A549 treated with Mapracorat at 1 μM for 4 hours (cell line): ENCODE measurements around the gene KRTAP6-2. TPM values are rescaled to one million over a fixed set of nuclear protein-coding genes. Genes with fewer than 3 reads are reported as not detected.

Source experiments
- total RNA-seq: library from RNA; stranded (reverse); fragments of 200-300 nt; extraction: Qiagen RNA extraction; gene quantifications from 5 replicates; pipeline ENCODE4 v1.2.3, GENCODE V29; 2022

KRTAP6-2 gene
- total RNA-seq: not detected in 5 replicates

DNA sequence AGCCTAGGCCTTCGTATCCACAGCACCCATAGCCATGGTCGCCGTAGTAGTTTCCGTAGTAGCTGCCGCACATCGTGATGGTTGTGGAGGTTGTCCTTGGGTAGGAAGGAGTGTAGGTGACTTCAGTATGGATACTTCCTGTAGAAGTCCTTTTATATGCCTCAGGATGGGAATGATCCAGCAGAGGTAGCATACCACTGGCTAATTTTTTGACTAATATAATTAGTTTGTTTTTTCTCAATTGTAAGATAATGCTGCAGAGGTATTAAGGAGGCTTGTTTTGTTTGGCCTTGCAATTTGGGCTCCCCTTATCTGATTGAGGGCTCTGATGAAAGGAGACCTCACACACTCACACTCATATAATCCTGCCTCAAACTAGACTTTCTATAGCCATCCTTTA is at the start of gene KRTAP6-2:
Gene KRTAP6-2 (minus strand): TSS at position 101 of the 400 bp plus-strand sequence. CDS start 28 bp downstream, at position 73.

DNA sequence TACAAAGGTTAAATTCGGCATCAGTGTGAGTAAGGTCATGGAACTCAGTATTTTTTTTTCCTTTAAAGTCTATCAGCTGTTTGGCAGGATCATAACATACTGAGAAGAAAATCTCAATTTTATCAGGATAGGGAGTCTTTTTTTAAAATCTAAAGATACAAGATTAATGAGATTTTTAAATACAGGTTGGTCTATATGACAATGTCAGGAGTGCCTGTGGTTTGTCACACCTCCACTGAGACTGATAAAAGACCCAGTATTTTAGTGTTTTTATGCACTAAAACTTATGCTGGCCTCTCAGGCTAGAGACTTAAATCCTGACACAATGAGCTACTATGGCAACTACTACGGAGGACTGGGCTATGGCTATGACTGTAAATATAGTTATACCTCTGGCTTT is 43.9 kb upstream of the KRTAP6-2 start, which contains the start of gene KRTAP20-3:
Gene KRTAP20-3 (plus strand): TSS at position 301 of the 400 bp plus-strand sequence.

DNA sequence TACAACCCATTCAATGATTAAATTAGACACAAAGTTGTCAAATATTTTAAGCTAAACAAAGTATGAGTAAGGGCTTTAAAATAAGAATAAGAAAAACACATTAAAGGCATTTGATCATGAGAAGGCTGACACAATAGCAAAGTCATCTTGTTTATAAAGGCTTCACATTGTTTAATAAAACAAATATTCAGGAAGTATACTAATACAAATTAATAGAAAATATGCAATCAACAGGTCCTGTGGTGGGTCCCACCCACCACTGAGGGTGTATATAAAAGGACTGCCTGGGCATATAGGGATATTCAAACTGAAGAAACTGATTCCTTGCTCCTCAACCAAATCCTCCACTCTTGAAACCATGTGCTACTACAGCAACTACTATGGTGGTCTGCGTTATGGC is 36.2 kb upstream of the KRTAP6-2 start, which contains the start of gene KRTAP20-2:
Gene KRTAP20-2 (plus strand): TSS at position 301 of the 400 bp plus-strand sequence. CDS start 58 bp downstream, at position 359.

DNA sequence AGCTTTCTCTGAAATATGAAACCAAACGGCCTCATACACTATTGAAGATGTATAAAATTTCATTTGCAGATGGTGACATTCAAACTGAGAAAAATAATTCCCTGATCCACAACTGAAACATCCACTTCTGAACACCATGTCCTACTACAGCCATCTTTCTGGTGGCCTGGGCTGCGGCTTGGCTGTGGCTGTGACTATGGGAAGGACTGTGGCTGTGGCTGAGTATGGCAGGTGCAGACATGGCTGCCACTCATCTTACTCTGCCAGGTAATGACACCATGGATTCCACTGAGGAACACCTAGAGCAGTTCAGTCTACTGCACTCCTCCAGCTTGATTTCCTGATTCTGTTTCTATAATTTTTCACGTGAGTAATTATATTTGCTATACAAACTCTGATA is 21.8 kb upstream of the KRTAP6-2 start, which contains the start of gene KRTAP20-4:
Gene KRTAP20-4 (plus strand): TSS at position 106 of the 400 bp plus-strand sequence.

GRCh38 chr21:30616125-30616524 is 17.4 kb upstream of the KRTAP6-2 start, which contains the start of gene KRTAP20-1:
Gene KRTAP20-1 (plus strand): TSS chr21:30616425. CDS start chr21:30616455, 30 bp downstream.

DNA sequence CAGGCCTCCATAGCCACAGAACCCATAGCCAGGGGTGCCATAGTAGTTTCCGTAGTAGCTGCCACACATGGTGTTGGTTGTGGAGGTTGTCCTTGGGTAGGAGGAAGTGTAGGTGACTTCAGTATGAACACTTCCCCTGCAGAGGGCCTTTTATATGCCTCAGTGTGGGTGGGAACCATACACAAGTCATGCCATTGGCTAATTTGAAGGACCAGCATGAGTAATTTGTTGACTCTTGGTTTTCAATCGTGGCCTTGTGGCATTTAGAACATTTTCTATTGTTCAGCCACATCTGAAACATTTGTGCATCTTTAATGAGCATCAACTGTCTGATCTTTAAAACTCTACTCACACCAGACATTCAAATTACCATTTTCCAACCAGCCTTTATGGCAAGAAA is 15.1 kb upstream of the KRTAP6-2 start, which contains the start of gene KRTAP6-1:
Gene KRTAP6-1 (minus strand): TSS at position 95 of the 400 bp plus-strand sequence. CDS start 26 bp downstream, at position 69.

DNA sequence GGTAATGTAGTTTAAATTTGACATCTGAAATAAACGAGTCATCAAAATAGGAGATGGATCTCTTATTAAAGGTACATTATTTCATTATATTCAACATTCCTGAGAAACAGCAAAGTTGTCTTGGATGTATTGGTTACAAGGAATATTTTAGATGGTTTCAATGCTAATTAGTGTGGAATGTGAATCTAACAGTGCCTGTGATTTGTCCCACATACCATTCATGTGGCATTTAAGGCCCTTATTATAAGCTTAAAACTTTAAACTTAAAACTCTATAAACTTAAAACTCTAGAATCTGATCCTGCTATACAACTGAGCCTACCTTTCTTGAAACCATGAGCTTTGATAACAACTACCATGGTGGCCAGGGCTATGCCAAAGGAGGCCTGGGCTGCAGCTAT is 2.1 kb upstream of the KRTAP6-2 start, which contains the start of gene KRTAP22-1:
Gene KRTAP22-1 (plus strand): TSS at position 301 of the 400 bp plus-strand sequence.

DNA sequence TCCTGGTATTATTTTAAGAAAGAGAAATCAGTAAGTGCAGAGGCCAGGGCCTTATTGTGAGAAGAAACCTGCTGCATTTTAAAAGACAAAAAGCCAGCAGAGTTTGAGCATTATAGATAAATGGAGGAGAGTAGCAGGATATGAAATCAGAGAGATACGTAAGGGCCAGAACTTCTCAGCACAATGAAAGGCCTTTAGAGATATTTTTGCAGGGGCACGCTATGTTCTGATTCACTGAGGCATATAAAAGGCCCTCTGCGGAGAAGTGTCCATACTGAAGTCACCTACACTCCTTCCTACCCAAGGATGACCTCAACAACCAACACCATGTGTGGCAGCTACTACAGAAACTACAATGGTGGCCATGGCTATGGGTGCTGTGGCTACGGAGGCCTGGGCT is 6.6 kb downstream of the KRTAP6-2 start, which contains the start of gene KRTAP6-3:
Gene KRTAP6-3 (plus strand): TSS at position 301 of the 400 bp plus-strand sequence. CDS start 6 bp downstream, at position 307.

GRCh38 chr21:30590297-30590696 is 8.4 kb downstream of the KRTAP6-2 start, which contains the start of gene KRTAP22-2:
Gene KRTAP22-2 (minus strand): TSS chr21:30590397.

GRCh38 chr21:30561264-30561895 is 37.3 kb downstream of the KRTAP6-2 start, which contains the start of gene KRTAP19-7:
Gene KRTAP19-7 (minus strand): TSS chr21:30561314. CDS start chr21:30561289, 25 bp downstream.

Other genes with a start within 250 kb of the KRTAP6-2 start
- gene KRTAP13-2, start 226.6 kb downstream of the KRTAP6-2 start, total RNA-seq: not detected in 5 replicates
- not detected in 5 replicates for gene KRTAP13-1, start 202.9 kb downstream of the KRTAP6-2 start, total RNA-seq
- not detected in 5 replicates for gene KRTAP13-3, start 173.0 kb downstream of the KRTAP6-2 start, total RNA-seq
- gene KRTAP13-4, start 168.7 kb downstream of the KRTAP6-2 start, total RNA-seq: not detected in 5 replicates
- not detected in 5 replicates for gene KRTAP15-1, start 158.6 kb downstream of the KRTAP6-2 start, total RNA-seq
- gene KRTAP19-1, start 118.5 kb downstream of the KRTAP6-2 start, total RNA-seq: not detected in 5 replicates
- gene KRTAP19-2, start 111.5 kb downstream of the KRTAP6-2 start, total RNA-seq: not detected in 5 replicates
- not detected in 5 replicates for gene KRTAP19-3, start 106.9 kb downstream of the KRTAP6-2 start, total RNA-seq
- gene KRTAP19-4, start 101.7 kb downstream of the KRTAP6-2 start, total RNA-seq: not detected in 5 replicates
- not detected in 5 replicates for gene KRTAP19-5, start 96.8 kb downstream of the KRTAP6-2 start, total RNA-seq
- gene KRTAP19-6, start 57.0 kb downstream of the KRTAP6-2 start, total RNA-seq: not detected in 5 replicates
- gene KRTAP19-7, start 37.6 kb downstream of the KRTAP6-2 start, total RNA-seq: not detected in 5 replicates
- not detected in 5 replicates for gene KRTAP22-2, start 8.5 kb downstream of the KRTAP6-2 start, total RNA-seq
- not detected in 5 replicates for gene KRTAP6-3, start 6.5 kb downstream of the KRTAP6-2 start, total RNA-seq
- not detected in 5 replicates for gene KRTAP22-1, start 2.2 kb upstream of the KRTAP6-2 start, total RNA-seq
- not detected in 5 replicates for gene KRTAP6-1, start 15.0 kb upstream of the KRTAP6-2 start, total RNA-seq
- gene KRTAP20-1, start 17.5 kb upstream of the KRTAP6-2 start, total RNA-seq: not detected in 5 replicates
- gene KRTAP20-4, start 21.7 kb upstream of the KRTAP6-2 start, total RNA-seq: not detected in 5 replicates
- gene KRTAP20-2, start 36.3 kb upstream of the KRTAP6-2 start, total RNA-seq: not detected in 5 replicates
- not detected in 5 replicates for gene KRTAP20-3, start 44.0 kb upstream of the KRTAP6-2 start, total RNA-seq
- gene KRTAP21-3, start 119.9 kb upstream of the KRTAP6-2 start, total RNA-seq: not detected in 5 replicates
- not detected in 5 replicates for gene KRTAP21-2, start 148.4 kb upstream of the KRTAP6-2 start, total RNA-seq
- not detected in 5 replicates for gene KRTAP21-1, start 156.5 kb upstream of the KRTAP6-2 start, total RNA-seq
- gene KRTAP8-1, start 214.4 kb upstream of the KRTAP6-2 start, total RNA-seq: not detected in 5 replicates
- gene KRTAP7-1, start 230.9 kb upstream of the KRTAP6-2 start, total RNA-seq: not detected in 5 replicates